NCI-H2227 (cell line): ENCODE measurements around the gene KLHL8.
"Not testable (repeated sequence)": the region's sequence is repeated elsewhere in the genome, so short reads cannot be mapped to it uniquely, and the experiment has no call there.

Experiments used
- DNase-seq: peaks from one replicate; lab custom pipeline; 2025; ENCODE audit not compliant: unreplicated experiment; lab: John Stamatoyannopoulos, UW

KLHL8 gene

DNA sequence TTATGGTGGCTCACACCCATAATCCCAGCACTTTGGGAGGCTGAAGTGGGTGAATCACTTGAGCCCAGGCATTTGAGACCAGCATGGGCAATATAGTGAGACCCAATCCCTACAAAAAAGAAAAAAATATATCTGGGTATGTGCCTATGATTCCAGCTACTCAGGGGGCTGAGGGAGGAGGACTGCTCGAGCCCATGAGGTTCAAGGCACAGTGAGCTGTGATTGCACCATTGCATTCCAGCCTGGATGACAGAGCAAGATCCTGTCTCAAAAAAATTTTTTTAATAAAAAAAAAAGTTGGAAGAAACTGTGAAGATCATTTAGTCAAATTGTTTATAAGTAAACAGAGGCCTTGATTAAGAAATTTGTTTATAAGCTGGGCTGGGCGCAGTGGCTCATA, 39.7 kb downstream of the KLHL8 start:
- DNase-seq = no peak

DNA sequence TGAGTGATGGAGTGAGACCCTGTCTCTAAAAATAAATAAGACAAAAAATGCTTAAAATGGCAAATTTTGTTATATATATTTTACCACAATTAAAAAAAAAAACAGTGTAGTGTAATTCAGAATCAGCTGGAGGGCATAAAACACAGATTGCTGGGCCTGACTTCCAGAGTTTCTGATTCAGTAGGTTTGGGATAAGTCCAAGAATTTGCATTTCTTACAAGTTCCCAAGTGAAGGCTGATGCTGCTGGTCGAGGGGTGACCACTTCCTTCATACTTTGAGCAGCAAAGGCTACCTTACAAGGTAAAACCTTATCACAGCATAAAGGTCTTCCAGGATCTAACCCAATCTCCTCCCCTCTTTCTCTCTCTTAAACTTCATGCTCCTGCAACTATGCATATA, 40.7 kb downstream of the KLHL8 start:
- DNase-seq = no peak

DNA sequence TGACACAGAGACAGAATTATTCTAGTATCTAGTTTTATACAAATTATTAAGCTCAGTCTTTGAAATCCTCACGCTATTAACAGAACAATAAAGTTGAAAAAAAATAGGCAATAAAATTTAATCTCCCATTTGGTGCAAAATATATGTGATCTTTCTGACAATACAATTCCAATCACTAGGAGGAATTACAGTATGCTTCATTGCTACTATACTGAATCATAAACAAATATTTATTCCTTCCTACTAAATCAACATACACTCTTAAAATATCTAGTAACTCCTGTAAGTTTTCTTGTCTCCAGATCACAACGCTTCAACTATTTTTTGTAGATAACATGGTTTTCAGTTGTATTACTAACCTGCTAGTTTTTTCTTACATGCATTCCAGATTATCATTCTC, 45.7 kb downstream of the KLHL8 start:
- DNase-seq = no peak

DNA sequence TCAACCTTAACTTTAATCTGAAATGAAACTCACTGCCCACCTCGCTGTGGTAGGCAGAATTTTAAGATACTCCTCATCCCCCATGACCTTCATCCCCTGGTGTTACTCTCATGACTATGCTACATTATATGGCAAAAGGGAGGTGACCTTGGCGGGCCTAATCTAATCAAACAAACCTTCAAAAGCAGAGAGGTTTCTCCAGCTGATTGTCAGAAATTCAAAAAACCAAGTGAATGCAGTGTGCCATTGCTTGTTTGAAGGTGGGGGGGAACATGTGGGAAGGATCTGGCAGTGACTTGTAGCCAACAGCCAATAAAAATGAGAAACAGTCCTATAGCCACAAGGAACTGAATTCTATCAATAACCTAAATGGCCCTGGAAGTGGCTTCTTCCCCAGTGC, 48.5 kb downstream of the KLHL8 start:
- DNase-seq = no peak

DNA sequence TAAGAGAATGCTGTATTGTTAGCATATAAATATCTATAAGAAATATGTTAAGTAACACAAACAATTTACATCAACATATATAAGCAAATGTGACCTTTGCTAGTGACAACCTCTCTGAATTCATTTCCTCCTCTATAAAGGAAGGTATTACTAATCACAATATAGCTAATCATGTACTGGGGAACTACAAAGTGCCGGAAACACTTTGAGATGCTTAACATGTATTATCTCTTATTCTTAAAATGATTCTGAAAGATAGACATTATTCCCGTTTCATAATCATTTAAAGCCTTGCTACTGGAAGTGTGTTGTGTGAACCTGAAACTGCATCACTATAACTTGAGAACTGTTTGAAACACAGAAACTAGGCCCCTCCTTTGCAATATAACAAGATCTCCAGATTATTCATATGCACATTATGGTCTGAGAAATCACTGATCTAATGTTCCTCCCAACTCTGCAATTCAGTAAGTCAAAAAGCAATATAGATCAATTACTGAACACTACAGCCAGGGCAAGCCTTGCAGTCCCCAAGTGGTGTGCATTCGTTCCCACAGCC, 54.0 kb downstream of the KLHL8 start:
- DNase-seq = no peak

DNA sequence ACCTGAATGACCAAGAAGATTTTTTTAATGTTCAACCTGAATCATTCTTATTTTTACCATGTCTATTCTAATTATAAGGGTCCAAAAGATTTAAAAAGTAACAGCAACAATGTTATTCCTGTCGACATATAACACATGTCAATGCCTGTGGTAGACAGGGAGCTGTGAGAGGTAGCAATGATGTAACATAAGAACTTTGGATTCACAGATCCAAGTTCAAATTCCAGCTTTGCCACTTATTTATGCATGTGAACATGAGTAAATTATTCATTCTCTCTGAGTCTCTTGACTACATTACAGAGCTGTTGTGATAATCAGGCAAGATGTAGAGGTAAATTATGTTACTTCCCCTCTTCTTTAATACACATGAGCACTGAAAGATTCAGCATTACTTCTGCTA, 54.5 kb downstream of the KLHL8 start:
- no peak for DNase-seq

DNA sequence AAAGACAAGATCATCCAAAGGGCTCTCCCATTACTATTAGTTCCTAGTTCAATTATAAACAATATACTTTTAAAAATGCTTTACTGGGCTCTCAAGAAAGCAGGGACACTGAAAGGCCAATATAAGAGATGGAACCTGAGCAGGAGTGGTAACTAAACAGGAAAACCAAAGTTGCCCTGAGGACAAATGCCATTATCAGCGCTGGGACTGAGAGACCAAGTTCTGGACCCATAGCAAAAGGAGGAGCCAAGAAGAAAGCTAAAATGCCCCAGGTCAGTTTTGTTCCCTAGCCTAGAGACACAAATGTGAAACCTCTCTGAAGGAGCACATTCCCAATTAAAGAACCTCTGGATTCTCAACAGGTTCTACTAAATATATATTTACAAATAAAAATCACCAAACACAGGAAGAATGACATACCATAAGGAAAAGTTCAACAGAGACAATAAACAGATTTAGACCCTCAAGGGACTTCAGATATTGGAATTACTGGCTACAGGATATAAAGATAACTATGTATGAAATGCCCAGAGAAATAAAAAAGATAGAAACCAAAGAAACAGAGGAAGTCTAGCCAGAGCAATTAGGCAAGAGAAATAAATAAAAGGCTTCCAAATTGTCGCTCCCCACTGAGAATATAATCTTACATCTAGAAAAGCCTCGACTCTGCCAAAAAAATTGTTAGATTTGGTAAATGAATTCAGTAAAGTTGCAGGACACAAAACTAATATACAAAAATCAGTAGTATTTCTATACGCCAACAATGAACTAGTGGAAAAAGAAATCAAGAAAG, 67.1 kb downstream of the KLHL8 start:
- DNase-seq = no peak

DNA sequence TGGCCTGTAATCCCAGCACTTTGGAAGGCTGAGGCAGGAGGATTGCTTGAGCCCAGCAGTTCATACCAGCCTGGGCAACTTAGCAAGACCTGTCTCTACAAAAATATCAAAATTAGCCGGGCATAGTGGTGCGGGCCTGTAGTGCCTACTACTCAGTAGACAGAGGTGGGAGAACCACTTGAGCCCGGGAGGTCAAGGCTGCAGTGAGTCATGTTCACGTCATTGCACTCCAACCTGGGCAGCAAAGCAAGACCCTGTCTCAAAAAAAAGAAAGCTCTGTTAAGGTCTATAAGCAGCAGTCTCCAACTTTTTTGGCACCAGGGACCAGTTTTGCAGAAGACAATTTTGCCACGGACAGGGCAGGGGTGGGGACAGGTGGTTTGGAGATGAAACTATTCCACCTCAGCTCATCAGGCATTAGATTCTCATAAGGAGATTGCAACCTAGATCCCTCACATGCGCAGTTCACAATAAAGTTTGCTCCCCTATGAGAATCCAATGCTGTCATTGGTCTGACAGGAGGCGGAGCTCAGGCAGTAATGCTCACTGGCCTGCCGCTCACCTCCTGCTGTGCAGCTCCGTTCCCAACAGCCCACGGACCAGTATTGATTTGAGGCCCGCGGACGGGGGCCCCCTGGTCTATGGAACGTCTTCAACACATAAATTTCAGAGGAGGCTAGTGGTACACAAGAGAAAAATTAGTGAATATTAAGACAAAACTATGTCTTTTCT, 67.9 kb downstream of the KLHL8 start:
- peak; percentile 20 for DNase-seq

DNA sequence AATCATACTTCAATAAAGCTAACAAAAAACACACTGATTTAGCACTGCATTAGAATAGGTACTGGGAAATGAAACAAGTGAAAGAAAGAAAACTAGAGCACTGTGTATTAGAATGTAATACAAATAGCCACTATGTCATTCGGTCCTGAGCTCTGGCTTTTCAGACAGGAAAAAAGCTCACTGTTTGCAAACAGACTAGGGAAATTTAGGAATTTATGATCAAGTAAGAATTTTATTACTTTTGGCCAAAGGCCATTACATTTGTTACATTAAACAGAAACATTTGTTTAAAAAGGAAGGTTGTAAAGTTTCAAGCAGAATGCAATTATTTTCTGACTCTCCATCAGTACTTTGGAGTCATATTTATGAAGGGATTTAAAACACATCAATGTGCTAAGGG, 68.7 kb downstream of the KLHL8 start:
- no peak for DNase-seq

DNA sequence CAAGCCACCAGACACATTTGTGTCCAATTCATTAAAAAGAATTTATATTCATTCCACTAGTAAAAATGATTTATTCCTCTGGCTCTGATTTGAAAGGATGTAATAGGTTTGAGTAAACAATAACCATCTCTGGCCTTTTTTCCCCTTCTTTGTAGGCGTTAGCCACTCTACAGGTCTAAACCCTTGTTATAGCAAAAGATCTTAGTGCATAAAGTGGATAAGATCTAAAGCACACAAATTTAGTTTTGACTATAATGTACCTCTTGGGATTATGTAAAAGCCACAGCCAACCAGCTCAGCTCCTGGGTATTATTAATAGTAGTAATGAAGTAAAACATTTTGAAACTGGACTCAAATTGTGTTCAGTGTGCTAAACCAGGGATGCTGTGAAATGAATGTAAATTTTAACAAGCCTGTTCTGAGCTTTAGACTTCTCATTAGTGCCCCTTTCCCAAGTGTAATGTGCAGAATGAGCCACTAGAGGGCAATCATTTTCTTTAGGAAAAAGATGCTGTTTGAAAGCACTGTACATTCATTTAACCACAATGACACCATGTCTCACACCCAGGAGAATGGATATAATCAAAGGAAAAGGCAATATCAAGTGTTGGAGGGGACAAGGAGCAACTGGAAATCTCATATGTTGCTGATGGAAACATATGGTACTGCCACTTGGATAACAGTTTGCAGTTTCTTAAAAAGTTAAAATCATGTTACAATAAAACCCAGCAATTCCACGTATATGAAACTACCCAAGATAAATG, 69.7 kb downstream of the KLHL8 start:
- peak; percentile 76 for DNase-seq

DNA sequence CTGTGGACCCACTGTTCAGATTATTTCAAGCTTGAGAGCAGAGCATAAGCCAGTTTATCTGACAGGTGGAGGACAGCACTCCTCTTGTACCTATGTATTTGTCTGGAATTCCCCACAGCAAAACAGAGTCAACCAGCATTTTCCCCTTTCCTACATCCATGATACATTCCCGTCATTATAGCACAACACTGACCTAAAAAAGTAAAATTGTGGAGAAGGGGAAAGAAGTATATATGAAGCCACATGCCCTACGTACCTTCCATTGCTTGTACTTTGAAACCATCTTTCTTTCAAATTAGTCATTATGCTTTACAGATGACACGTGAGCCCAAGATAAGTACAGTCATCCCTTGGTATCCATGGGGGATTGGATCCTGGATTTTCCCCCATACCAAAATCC, 73.3 kb downstream of the KLHL8 start:
- no peak for DNase-seq

DNA sequence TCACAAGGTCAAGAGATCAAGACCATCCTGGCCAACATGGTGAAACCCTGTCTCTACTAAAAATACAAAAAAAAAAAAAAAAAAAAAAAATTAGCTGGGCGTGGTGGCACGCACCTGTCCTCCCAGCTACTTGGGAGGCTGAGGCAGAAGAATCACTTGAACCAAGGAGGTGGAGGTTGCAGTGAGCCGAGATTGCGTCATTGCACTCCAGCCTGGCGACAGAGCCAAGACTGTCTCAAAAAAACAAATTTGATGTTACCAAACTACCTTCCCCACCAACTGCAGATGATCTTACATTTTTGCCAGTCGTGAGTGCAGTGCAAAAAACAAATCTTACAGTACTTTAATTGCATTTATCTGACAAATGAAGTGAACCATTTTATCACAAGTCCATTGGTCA, 74.5 kb downstream of the KLHL8 start:
- DNase-seq = not testable (repeated sequence)

DNA sequence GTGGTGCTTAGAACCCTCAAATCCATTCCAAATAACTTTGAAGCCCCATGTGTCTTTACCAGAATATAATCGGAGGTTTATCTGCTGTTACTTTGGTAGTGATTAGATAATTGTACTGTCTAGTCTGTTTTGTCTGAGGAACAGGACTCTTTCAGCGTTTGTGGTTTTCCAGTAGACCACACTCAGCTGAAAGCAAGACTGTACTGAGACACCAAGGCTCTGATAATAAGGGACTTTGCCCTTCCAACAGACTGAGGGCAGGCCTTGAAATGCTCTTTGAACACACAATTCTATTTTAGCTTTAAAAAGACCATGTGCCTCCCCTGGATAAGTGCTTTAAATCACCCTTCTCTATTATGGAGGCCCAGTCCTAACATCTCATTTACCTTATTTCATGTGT, 76.1 kb downstream of the KLHL8 start:
- peak; percentile 73 for DNase-seq

DNA sequence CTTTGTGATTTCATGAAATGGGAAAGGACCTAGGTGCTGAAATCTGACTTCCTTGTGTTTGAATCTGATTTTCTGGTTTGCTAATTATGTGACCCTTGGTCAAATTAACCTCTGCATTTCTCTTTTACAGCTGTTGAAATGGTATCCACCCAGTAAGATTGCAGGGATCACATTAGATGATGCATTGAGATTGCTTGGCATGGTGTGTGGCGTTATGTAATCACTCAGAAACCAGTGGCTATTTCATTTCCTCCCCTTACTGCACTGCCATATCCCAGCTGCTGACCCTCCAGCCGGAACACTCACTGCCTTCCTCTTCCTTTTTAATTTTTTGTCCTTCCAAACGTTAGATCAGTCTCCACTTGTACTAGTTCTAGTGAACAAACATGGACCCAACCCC, 79.0 kb downstream of the KLHL8 start:
- no peak for DNase-seq

DNA sequence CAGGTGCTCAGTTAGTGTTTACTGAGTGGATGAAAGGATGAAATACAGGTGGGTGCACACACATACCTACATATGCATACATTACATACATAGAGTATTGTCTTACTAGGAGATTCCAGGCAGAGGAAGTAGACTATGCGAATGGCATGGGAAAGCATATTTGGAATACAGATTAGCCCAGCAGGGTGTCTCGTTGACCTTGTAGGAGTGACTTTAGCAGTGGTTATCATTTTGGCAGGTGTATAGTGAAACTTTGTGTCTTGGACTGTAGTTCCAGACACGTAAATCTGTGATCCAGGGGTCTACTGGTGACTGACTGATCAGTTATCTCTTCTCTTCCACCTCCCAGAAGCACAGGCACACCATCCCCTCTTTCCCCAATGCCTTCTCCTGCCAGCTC, 86.3 kb downstream of the KLHL8 start:
- DNase-seq = no peak

DNA sequence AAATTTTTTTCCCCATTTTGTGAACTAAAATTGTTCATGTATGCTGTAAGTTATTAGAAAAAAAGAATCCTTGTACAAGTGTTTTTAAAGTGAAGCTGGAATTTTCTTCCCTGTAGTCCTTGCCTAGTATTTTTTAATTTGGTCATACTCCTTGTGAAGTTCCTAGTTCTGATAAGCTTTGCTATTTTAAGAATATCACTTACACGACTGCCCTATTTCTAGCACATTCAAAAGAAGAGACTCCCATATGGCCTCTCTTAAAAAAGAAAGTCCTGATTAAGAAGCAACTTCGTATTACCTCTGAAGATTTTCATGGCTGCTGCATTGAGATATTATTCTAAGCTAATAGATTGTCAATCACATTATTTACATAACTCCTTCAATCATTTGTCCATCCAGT, 87.2 kb downstream of the KLHL8 start:
- DNase-seq = no peak

DNA sequence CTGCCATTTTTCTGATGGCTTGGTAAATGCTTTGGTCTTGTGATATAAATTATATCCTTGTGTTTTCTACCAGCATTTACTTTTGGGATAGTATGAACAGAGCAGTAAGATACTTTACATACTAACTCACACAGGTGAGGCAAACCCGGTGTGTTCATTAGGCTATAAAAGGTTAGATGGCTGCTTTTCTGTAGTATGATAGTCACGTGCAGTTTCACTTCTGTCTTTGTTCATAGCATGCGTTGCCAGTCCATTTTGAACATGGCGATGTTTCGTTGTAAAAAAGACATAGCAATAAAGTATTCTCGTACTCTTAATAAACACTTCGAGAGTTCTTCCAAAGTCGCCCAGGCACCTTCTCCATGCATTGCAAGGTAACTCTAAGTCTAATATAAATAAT, 88.4 kb downstream of the KLHL8 start:
- DNase-seq = no peak

DNA sequence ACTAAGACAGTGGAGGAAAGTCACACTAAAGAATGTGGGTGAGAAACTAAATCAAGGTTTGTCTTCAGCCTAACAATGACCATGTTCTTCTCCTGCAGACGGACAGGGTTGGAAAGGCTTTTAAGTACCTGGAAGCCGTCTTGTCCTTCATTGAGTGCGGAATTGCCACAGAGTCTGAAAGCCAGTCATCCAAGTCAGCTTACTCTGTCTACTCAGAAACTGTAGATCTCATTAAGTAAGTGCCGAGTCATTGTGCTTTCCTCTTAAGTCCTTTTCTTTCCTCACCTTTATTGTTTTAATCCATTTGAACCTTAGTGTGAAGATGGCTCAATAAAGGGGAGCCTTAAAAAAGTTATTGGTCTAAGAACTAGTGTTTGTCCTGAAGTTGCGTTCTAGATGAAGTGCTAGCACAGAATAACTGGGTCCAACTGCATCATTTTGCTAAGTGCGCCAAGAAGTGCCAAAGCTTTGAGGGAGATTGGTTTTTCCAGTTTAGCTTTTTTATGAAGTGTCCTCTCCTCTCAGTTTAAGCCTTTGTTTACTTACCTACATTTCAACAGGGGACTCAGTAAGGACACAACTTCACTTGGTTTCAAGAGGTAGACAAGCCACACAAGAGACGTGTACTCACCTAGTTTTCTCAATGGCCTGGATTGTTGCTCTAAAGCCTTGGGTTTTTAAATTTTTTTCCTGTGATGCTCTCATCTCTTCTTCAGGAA, 89.3 kb downstream of the KLHL8 start:
- DNase-seq = no peak

DNA sequence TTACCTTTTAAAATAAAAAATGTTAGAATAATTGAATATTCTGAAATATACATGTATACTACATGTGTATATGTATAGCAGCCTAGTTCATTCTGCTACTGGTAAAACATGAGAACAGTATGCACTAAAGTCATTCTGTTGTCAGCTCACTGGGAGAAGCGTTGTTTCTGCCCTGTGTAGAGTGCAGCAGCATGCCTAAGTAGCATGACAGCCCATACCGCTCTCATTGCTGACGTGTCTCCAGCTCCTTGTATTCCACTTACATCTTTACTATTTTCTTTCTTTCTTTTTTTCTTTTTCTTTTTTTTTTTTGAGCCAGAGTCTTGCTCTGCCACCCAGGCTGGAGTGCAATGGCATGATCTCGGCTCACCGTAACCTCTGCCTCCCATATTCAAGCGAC, 90.7 kb downstream of the KLHL8 start:
- no peak for DNase-seq

DNA sequence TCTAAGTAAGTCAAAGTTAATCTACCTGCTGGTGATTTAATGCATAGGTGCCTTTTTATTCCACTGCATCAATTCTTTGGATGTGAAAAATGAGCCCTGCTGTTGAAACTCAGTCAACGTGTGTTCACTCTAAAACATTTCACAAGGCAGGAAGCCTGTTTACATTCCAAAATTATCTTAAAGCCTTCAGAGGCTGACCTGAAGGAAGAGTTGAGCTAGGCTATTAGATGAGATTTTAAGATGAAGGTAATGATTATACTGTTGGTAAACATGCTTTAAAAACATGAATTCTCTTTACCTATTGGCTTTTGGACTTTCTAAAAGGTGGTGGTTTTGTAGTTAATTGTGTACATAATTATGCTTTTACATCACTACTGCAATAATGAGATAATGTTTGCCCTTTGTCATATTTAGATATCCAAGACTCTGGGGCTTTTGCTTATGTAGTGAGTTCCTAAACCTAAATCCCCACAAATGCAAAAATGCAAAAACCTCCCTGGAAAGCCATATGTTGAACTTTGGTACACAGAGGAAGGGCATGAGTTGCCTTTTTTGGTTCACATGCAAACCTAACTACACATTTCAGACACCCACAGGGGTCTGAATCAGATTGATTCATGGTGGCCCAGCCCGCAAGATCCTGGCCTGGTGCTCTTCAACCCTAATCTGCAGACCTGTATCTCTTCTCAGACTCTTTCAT, 92.3 kb downstream of the KLHL8 start:
- DNase-seq = no peak
